Measurements from ENCODE around the gene ZIC2.

ZIC2 gene

GRCh38 chr13:99980201-99980823, 1.3 kb upstream of the ZIC2 start:
- TF ChIP-seq MAX (IDR thresholded peaks at IDR 0.05; ENCODE audit: low read depth, low read length) (peak; percentile 73), MYC (IDR thresholded peaks at IDR 0.05; ENCODE audit: low read depth, low read length) (no peak; the same call in 1 of the 2 replicates), POLR2A (IDR thresholded peaks at IDR 0.05; ENCODE audit: extremely low read depth, insufficient read length) (peak; percentile 93)
- DNase-seq (ENCODE audit: low read depth), result peak; percentile 96
- H3K4me3 ChIP-seq (ENCODE audit: low read depth, low read length), result peak overlapping the region; percentile 63

DNA sequence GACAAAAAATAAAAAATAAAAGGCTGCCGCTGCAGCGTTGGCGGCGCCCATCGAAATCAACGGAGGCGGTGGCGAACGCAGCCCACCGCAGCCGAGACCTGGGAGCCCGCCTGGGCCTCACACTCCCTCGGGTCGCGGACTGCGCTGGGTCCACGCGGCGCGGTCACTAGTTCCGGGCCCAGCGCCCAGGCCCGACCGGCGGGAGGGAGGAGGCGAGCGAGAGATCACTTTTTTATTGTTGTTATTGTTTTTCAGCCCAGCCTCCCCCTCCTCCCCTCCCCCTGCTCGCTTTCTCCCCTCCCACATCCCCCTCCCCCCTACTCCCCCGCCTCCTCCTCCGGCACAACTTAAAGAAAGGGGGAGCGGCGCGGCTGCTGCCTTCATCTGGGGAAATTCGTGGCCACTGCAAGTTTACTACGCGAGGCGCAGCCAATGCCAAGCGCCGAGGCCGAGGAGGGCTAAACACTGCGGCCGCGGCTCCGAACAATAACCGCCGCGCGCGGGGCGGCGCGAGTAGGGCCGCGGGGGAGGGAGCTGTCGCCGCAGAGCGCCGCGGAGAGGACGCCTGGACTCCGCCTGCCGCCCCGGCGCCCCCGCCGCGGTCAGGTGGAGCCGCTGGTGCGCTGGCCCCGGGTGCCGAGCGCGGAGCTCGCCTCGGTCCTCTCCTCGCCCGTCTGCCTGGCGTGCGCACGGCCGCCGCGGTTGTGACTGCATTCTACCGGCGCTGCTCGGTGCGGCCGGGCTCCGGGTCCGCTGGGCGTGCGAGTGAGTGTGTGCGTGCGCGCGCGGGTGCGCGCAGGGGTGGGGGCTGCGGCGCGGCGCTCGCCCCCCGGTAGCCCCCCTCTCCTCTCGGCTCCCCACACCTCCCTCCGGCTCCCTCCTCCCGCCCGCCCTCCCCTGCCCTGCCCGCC, 505 bp upstream of the ZIC2 start:
- peak; percentile 96 for DNase-seq (ENCODE audit: low read depth)
- TF ChIP-seq CTCF (IDR thresholded peaks at IDR 0.05; ENCODE audit: low read depth, low read length), result no peak
- TF ChIP-seq MYC (IDR thresholded peaks at IDR 0.05; ENCODE audit: low read depth, low read length), result peak; percentile 63
- TF ChIP-seq POLR2A (IDR thresholded peaks at IDR 0.05; ENCODE audit: extremely low read depth, insufficient read length), result peak; percentile 88
- peak; percentile 4; the same call in 1 of the 2 replicates for TF ChIP-seq MAX (IDR thresholded peaks at IDR 0.05; ENCODE audit: low read depth, low read length)
- H3K4me3 ChIP-seq (ENCODE audit: low read depth, low read length), result peak overlapping the region; percentile 56

DNA sequence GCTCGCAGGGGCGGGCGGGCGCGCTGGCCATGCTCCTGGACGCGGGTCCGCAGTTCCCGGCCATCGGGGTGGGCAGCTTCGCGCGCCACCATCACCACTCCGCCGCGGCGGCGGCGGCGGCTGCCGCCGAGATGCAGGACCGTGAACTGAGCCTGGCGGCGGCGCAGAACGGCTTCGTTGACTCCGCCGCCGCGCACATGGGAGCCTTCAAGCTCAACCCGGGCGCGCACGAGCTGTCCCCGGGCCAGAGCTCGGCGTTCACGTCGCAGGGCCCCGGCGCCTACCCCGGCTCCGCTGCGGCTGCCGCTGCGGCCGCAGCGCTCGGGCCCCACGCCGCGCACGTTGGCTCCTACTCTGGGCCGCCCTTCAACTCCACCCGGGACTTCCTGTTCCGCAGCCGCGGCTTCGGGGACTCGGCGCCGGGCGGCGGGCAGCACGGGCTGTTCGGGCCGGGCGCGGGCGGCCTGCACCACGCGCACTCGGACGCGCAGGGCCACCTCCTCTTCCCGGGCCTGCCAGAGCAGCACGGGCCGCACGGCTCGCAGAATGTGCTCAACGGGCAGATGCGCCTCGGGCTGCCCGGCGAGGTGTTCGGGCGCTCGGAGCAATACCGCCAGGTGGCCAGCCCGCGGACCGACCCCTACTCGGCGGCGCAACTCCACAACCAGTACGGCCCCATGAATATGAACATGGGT, 599 bp downstream of the ZIC2 start:
- DNase-seq (ENCODE audit: low read depth), result peak; percentile 71
- TF ChIP-seq CTCF (IDR thresholded peaks at IDR 0.05; ENCODE audit: low read depth, low read length) (no peak), POLR2A (IDR thresholded peaks at IDR 0.05; ENCODE audit: extremely low read depth, insufficient read length) (no peak), MYC (IDR thresholded peaks at IDR 0.05; ENCODE audit: low read depth, low read length) (peak; percentile 83), MAX (IDR thresholded peaks at IDR 0.05; ENCODE audit: low read depth, low read length) (peak; percentile 67)
- peak overlapping the region; percentile 91 for H3K4me3 ChIP-seq (ENCODE audit: low read depth, low read length)

- 0 out of 2 replicates have a peak, but pooled peaks have one; percentile 23 for TF ChIP-seq MYC (IDR thresholded peaks at IDR 0.05; ENCODE audit: low read depth, low read length)
- peak; percentile 3; the same call in 1 of the 2 replicates for TF ChIP-seq MAX (IDR thresholded peaks at IDR 0.05; ENCODE audit: low read depth, low read length)
- no peak for TF ChIP-seq POLR2A (IDR thresholded peaks at IDR 0.05; ENCODE audit: extremely low read depth, insufficient read length)
- no peak for TF ChIP-seq CTCF (IDR thresholded peaks at IDR 0.05; ENCODE audit: low read depth, low read length)
- H3K4me3 ChIP-seq (ENCODE audit: low read depth, low read length), result peak overlapping the region; percentile 91
- no peak for DNase-seq (ENCODE audit: low read depth)
Measured at GRCh38 chr13:99982731-99983498, 1.3 kb downstream of the ZIC2 start.

GRCh38 chr13:99983499-99984401, 2.2 kb downstream of the ZIC2 start:
- DNase-seq (ENCODE audit: low read depth), result peak; percentile 87
- TF ChIP-seq CTCF (IDR thresholded peaks at IDR 0.05; ENCODE audit: low read depth, low read length) (no peak), MYC (IDR thresholded peaks at IDR 0.05; ENCODE audit: low read depth, low read length) (no peak), POLR2A (IDR thresholded peaks at IDR 0.05; ENCODE audit: extremely low read depth, insufficient read length) (no peak), MAX (IDR thresholded peaks at IDR 0.05; ENCODE audit: low read depth, low read length) (no peak)
- peak overlapping the region; percentile 91 for H3K4me3 ChIP-seq (ENCODE audit: low read depth, low read length)

Measured in NB4 (cell line).